ENCODE results near the gene JCHAIN. TPM values are rescaled to one million over a fixed set of nuclear protein-coding genes. Genes with fewer than 3 reads are reported as not detected.

The JCHAIN gene
- polyA plus RNA-seq, 1 donor (not counting 4 experiments of a cell fraction or from before 2014, with no cell fraction given) = not detected

- no peaks in the 10 kb centered on the region for H3K9me1 ChIP-seq (ENCODE audit: control insufficient read depth, extremely low read depth, insufficient read depth, low read length)
- dilution Hi-C loops (cut with MboI; ENCODE audit: extremely low pct_ligation_motif_present, low sequenced_read_pairs) = no loop called here
- no peak overlapping the region for H2AFZ ChIP-seq (ENCODE audit: control insufficient read depth, low read length)
- no peak for TF ChIP-seq CTCF (optimal IDR thresholded peaks at IDR 0.05 in 1 of 3, IDR thresholded peaks at IDR 0.05 in 1 of 3, conservative IDR thresholded peaks at IDR 0.05 in 1 of 3; ENCODE audit: extremely low read depth in 1 of 3, insufficient read depth in 2 of 3, low read length in 3 of 3)
- no peak for TF ChIP-seq EZH2 (IDR thresholded peaks at IDR 0.05; ENCODE audit: low read length)
- peak overlapping the region in 1 of 3 experiments; percentile 3 for H3K4me3 ChIP-seq (ENCODE audit: control insufficient read depth in 2 of 3, extremely low read depth in 1 of 3, insufficient read depth in 2 of 3, low read depth in 1 of 3, low read length in 3 of 3)
- peaks cover 40% of the 10 kb centered on the region for H3K79me2 ChIP-seq (ENCODE audit: control insufficient read depth, insufficient read depth, low read length)
- FAIRE-seq = no peak
- no peaks in the 10 kb centered on the region for H4K20me1 ChIP-seq (ENCODE audit: control insufficient read depth, extremely low read depth, insufficient read depth, low read length)
- DNase-seq (ENCODE audit: low read depth, low spot score) = no peak
- no peaks in the 10 kb centered on the region for H3K9me3 ChIP-seq (ENCODE audit: control insufficient read depth, low read depth, low read length)
- H3K27ac ChIP-seq (ENCODE audit: control insufficient read depth, insufficient read depth, low read length) = no peak overlapping the region
- H3K4me1 ChIP-seq (ENCODE audit: control insufficient read depth, extremely low read depth, insufficient read depth, low read length) = peaks cover 14% of the 10 kb centered on the region
- H3K36me3 ChIP-seq (ENCODE audit: control insufficient read depth in 2 of 2, extremely low read depth in 1 of 2, insufficient read depth in 2 of 2, low read length in 2 of 2) = no peaks in the 10 kb centered on the region
- peak overlapping the region; percentile 54 for H3K4me2 ChIP-seq (ENCODE audit: control insufficient read depth, extremely low read depth, insufficient read depth, low read depth, low read length)
- no peaks in the 10 kb centered on the region for H3K27me3 ChIP-seq (ENCODE audit: control insufficient read depth, extremely low read depth, insufficient read depth, low read length)
- H3K9ac ChIP-seq (ENCODE audit: control insufficient read depth, extremely low read depth, insufficient read depth, low read length) = peak overlapping the region; percentile 26
Observed at GRCh38 chr4:70712604-70713452, 46.5 kb upstream of the JCHAIN start.

- Histone ChIP-seq H3K27ac (ENCODE audit: control insufficient read depth, insufficient read depth, low read length) (no peak overlapping the region), H3K9me1 (ENCODE audit: control insufficient read depth, extremely low read depth, insufficient read depth, low read length) (no peaks in the 10 kb centered on the region), H3K9me3 (ENCODE audit: control insufficient read depth, low read depth, low read length) (no peaks in the 10 kb centered on the region), H3K4me3 (ENCODE audit: control insufficient read depth in 2 of 3, extremely low read depth in 1 of 3, insufficient read depth in 2 of 3, low read depth in 1 of 3, low read length in 3 of 3) (no peak overlapping the region), H3K9ac (ENCODE audit: control insufficient read depth, extremely low read depth, insufficient read depth, low read length) (no peak overlapping the region), H2AFZ (ENCODE audit: control insufficient read depth, low read length) (no peak overlapping the region), H3K4me1 (ENCODE audit: control insufficient read depth, extremely low read depth, insufficient read depth, low read length) (peaks cover 14% of the 10 kb centered on the region), H3K4me2 (ENCODE audit: control insufficient read depth, extremely low read depth, insufficient read depth, low read depth, low read length) (no peak overlapping the region), H3K36me3 (ENCODE audit: control insufficient read depth in 2 of 2, extremely low read depth in 1 of 2, insufficient read depth in 2 of 2, low read length in 2 of 2) (no peaks in the 10 kb centered on the region), H4K20me1 (ENCODE audit: control insufficient read depth, extremely low read depth, insufficient read depth, low read length) (no peaks in the 10 kb centered on the region), H3K79me2 (ENCODE audit: control insufficient read depth, insufficient read depth, low read length) (peaks cover 45% of the 10 kb centered on the region), H3K27me3 (ENCODE audit: control insufficient read depth, extremely low read depth, insufficient read depth, low read length) (no peaks in the 10 kb centered on the region)
- dilution Hi-C loops (cut with MboI; ENCODE audit: extremely low pct_ligation_motif_present, low sequenced_read_pairs) = no loop called here
- DNase-seq (ENCODE audit: low read depth, low spot score) (no peak), FAIRE-seq (no peak)
- TF ChIP-seq CTCF (optimal IDR thresholded peaks at IDR 0.05 in 1 of 3, IDR thresholded peaks at IDR 0.05 in 1 of 3, conservative IDR thresholded peaks at IDR 0.05 in 1 of 3; ENCODE audit: extremely low read depth in 1 of 3, insufficient read depth in 2 of 3, low read length in 3 of 3) = no peak
- TF ChIP-seq EZH2 (IDR thresholded peaks at IDR 0.05; ENCODE audit: low read length) = no peak
Observed at GRCh38 chr4:70712150-70712549, 45.8 kb upstream of the JCHAIN start.

All from keratinocyte (primary cell).